Endothelial cell of umbilical vein (primary cell): ENCODE results near the gene OR5H1. TPM values are rescaled to one million over a fixed set of nuclear protein-coding genes. Genes with fewer than 3 reads are reported as not detected.

Experiments used
- BruUV-seq: library from RNA; stranded (reverse); fragments of 400-500 nt; replicated peaks from 2 replicates; lab custom pipeline; 2021; lab: Mats Ljungman, UMichigan
- CTCF ChIA-PET: fragments of 300-600, 350-600 bp; sonication (Branson Sonifier 250); formaldehyde crosslinking; loops from one replicate; lab custom pipeline; 2021; ENCODE audit warnings: antibody characterized with exemption, inconsistent platforms; lab: Charles Lee
- POLR2A ChIA-PET: fragments of 300-600, 350-600 bp; sonication (Branson Sonifier 250); formaldehyde crosslinking; loops from one replicate; lab custom pipeline; 2021; ENCODE audit warnings: antibody characterized with exemption, inconsistent platforms; lab: Charles Lee
- DNase-seq: peaks from one replicate; pipeline ENCODE4 v3.0.0-alpha.2; 2011; ENCODE audit warnings: low read depth, low spot score
- FAIRE-seq: peaks from 2 replicates; lab custom pipeline; 2011; peaks lifted over from hg19 to GRCh38; lab: Jason Lieb, UNC
- H2AFZ ChIP-seq: 2 replicates; pipeline ENCODE4 v1.6.0; 2012; ENCODE audit warnings: low read depth, low read length, control low read depth, inconsistent platforms
- H3K27ac ChIP-seq: 2 replicates; pipeline ENCODE4 v1.5.1; 2011; ENCODE audit warnings: low read depth, mild to moderate bottlenecking, control low read depth, low read length, moderate library complexity; ENCODE audit not compliant: insufficient read depth
- H3K27me3 ChIP-seq, 2 experiments: 2 replicates each; pipeline versions ENCODE4 v1.6.0 to v1.6.1; 2011; ENCODE audit warnings: low read length in 2 of 2, mixed read lengths in 1 of 2; ENCODE audit not compliant: control insufficient read depth in 2 of 2, insufficient read depth in 2 of 2
- H3K36me3 ChIP-seq, 2 experiments: 2 replicates in 1 of 2; 3 replicates in 1 of 2; pipeline ENCODE4 v1.5.1; 2011; ENCODE audit warnings: low read length in 2 of 2, mild to moderate bottlenecking in 1 of 2, moderate library complexity in 1 of 2; ENCODE audit not compliant: control insufficient read depth in 2 of 2, insufficient read depth in 2 of 2; ENCODE audit errors: extremely low read depth in 1 of 2
- H3K4me1 ChIP-seq: 3 replicates; pipeline ENCODE4 v1.5.1; 2011; ENCODE audit warnings: mild to moderate bottlenecking, low read length; ENCODE audit not compliant: control insufficient read depth, insufficient read depth; ENCODE audit errors: extremely low read depth
- H3K4me2 ChIP-seq: 2 replicates; pipeline ENCODE4 v1.6.1; 2011; ENCODE audit warnings: low read length, control low read depth, mixed read lengths; ENCODE audit not compliant: insufficient read depth
- H3K4me3 ChIP-seq, 3 experiments: fragments of 200-600 bp in 1 of 3; sonication (generic), shearing (Covaris generic) in 1 of 3; replicated peaks in 1 of 3; 2 replicates each; pipeline ENCODE4 v1.5.1; 2011 to 2016; ENCODE audit warnings: control low read depth in 3 of 3, low read length in 3 of 3, mild to moderate bottlenecking in 2 of 3, inconsistent platforms in 1 of 3, low read depth in 1 of 3, moderate library complexity in 1 of 3; ENCODE audit not compliant: insufficient read depth in 1 of 3
- H3K79me2 ChIP-seq: 2 replicates; pipeline ENCODE4 v1.6.0; 2012; ENCODE audit warnings: low read length, inconsistent platforms; ENCODE audit not compliant: control insufficient read depth, insufficient read depth
- H3K9ac ChIP-seq: replicated peaks from 2 replicates; pipeline ENCODE3; 2011; ENCODE audit warnings: low read length, control low read depth; ENCODE audit not compliant: insufficient read depth; ENCODE audit errors: extremely low read depth
- H3K9me1 ChIP-seq: replicated peaks from 3 replicates; pipeline ENCODE4 v1.6.0; 2011; ENCODE audit warnings: mild to moderate bottlenecking, low read length; ENCODE audit not compliant: control insufficient read depth, insufficient read depth; ENCODE audit errors: extremely low read depth
- H3K9me3 ChIP-seq: replicated peaks from 2 replicates; pipeline ENCODE4 v1.5.1; 2012; ENCODE audit warnings: low read length, inconsistent platforms; ENCODE audit not compliant: control insufficient read depth, insufficient read depth
- H4K20me1 ChIP-seq: replicated peaks from 2 replicates; pipeline ENCODE3; 2011; ENCODE audit warnings: mild to moderate bottlenecking, low read length; ENCODE audit not compliant: control insufficient read depth, insufficient read depth; ENCODE audit errors: extremely low read depth
- EZH2 ChIP-seq: IDR thresholded peaks from 2 replicates; pipeline ENCODE4 v1.6.1; 2012; ENCODE audit warnings: borderline replicate concordance, low read depth, mild to moderate bottlenecking, moderate library complexity, low read length, inconsistent platforms; ENCODE audit not compliant: severe bottlenecking
- FOS ChIP-seq: IDR thresholded peaks from 2 replicates; pipeline ENCODE4 v1.6.1; 2011; ENCODE audit warnings: mild to moderate bottlenecking, low read length, moderate library complexity, borderline replicate concordance; ENCODE audit not compliant: insufficient read depth
- GATA2 ChIP-seq: IDR thresholded peaks from 2 replicates; pipeline ENCODE4 v1.7.0; 2011; ENCODE audit warnings: low read depth, mild to moderate bottlenecking, moderate library complexity, mixed read lengths, low read length; ENCODE audit not compliant: insufficient read length, insufficient read depth
- JUN ChIP-seq: IDR thresholded peaks from 2 replicates; pipeline ENCODE4 v1.6.1; 2011; ENCODE audit warnings: borderline replicate concordance, low read depth; ENCODE audit not compliant: insufficient read length, insufficient read depth
- MYC ChIP-seq: IDR thresholded peaks from one replicate; pipeline ENCODE4 v1.6.1; 2011; ENCODE audit warnings: mild to moderate bottlenecking, low read depth, low read length
- POLR2A ChIP-seq: IDR thresholded peaks from 2 replicates; pipeline ENCODE4 v1.6.1; 2012; ENCODE audit warnings: low read depth, mild to moderate bottlenecking, control low read depth, low read length
- POLR2AphosphoS5 ChIP-seq: IDR thresholded peaks from 2 replicates; pipeline ENCODE4 v1.6.1; 2012; ENCODE audit warnings: low read depth, mild to moderate bottlenecking, control low read depth, low read length, moderate library complexity; ENCODE audit not compliant: insufficient read depth
- dilution Hi-C: fragments of 300-500 bp; cut with MboI; formaldehyde crosslinking; loops from one replicate; pipeline ENCODE4 v1.15.0; 2019; ENCODE audit warnings: low sequenced_read_pairs; ENCODE audit not compliant: extremely low pct_ligation_motif_present
- intact Hi-C: fragments of 100-400 bp; cut with micrococcal nuclease; formaldehyde crosslinking; loops from one replicate; pipeline ENCODE4 v1.10.0; 2022
- polyA plus RNA-seq, 4 experiments: library from polyadenylated mRNA; depleted of rRNA in 3 of 4; stranded (reverse) in 3 of 4; unstranded in 1 of 4; fragments of >200 nt; gene quantifications; 2 replicates each; pipeline versions ENCODE4 v1.2.1 to v1.2.3, GENCODE V29; 2011 to 2012; ENCODE audit warnings: missing spikeins in 1 of 4
- total RNA-seq: library from RNA; stranded (reverse); gene quantifications from 2 replicates; pipeline ENCODE4 v1.2.3, GENCODE V29; 2021
- TF ChIP-seq, protein P1 (sequence below), 2 donors: IDR thresholded peaks; 1 replicate in 1 of 2; 2 replicates in 1 of 2; pipeline ENCODE4 v1.5.1; 2011; ENCODE audit warnings: low read length in 2 of 2, mild to moderate bottlenecking in 2 of 2, moderate library complexity in 2 of 2, control low read depth in 1 of 2, inconsistent platforms in 1 of 2, low read depth in 1 of 2; ENCODE audit not compliant: insufficient read depth in 1 of 2; ENCODE audit errors: extremely low read depth in 1 of 2
- TF ChIP-seq, protein P2 (sequence below): IDR thresholded peaks from 2 replicates; pipeline ENCODE4 v1.6.1; 2011; ENCODE audit not compliant: insufficient read depth, insufficient read length

Gene OR5H1
- total and polyA plus RNA-seq, 2 donors (not counting 3 experiments of a cell fraction or from before 2014, with no cell fraction given), result not detected

DNA sequence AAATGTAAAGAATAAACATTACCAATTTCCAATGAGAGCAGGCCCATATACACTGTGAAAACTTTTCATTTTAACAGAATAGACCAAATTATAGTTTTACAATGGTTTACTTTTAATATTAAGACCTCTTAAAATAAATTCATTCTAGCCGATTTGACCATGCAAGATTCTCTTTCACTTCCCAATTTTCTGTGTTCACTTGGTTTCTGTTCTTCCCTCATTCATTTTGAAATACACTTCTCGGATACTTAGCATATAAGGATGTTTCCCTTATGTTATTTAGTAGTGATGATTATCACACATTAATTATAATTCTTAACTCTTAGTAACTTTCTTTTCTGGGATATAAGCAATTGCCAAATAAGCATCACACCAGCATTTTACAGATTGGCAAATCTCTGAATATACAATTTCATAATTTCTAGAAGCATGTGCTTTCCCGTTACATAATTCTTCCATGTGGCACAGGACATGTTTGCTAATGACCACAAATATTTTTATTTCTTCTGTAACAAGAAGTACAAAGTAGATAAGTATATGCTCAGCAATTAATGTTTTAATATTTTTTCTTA is 49.9 kb downstream of the OR5H1 start:
- no peak overlapping the region for H3K4me2 ChIP-seq
- BruUV-seq, result no TSS peak
- no peak overlapping the region for H3K27ac ChIP-seq
- no peak overlapping the region for H2AFZ ChIP-seq
- intact Hi-C loops (no loop called here), dilution Hi-C loops (no loop called here)
- TF ChIP-seq, protein P1, sequence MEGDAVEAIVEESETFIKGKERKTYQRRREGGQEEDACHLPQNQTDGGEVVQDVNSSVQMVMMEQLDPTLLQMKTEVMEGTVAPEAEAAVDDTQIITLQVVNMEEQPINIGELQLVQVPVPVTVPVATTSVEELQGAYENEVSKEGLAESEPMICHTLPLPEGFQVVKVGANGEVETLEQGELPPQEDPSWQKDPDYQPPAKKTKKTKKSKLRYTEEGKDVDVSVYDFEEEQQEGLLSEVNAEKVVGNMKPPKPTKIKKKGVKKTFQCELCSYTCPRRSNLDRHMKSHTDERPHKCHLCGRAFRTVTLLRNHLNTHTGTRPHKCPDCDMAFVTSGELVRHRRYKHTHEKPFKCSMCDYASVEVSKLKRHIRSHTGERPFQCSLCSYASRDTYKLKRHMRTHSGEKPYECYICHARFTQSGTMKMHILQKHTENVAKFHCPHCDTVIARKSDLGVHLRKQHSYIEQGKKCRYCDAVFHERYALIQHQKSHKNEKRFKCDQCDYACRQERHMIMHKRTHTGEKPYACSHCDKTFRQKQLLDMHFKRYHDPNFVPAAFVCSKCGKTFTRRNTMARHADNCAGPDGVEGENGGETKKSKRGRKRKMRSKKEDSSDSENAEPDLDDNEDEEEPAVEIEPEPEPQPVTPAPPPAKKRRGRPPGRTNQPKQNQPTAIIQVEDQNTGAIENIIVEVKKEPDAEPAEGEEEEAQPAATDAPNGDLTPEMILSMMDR (IDR thresholded peaks at IDR 0.05; ENCODE audit: extremely low read depth in 1 of 2, insufficient read depth in 1 of 2, low read depth in 1 of 2, low read length in 2 of 2), result no peak
- TF ChIP-seq GATA2, result no peak
- TF ChIP-seq, protein P2, sequence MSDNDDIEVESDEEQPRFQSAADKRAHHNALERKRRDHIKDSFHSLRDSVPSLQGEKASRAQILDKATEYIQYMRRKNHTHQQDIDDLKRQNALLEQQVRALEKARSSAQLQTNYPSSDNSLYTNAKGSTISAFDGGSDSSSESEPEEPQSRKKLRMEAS, result no peak
- no peak for TF ChIP-seq POLR2A
- no peak for TF ChIP-seq POLR2AphosphoS5
- TF ChIP-seq JUN, result no peak
- TF ChIP-seq FOS, result no peak
- TF ChIP-seq MYC, result no peak
- no peak for TF ChIP-seq EZH2
- no peaks in the 10 kb centered on the region for H3K4me1 ChIP-seq
- ChIA-PET POLR2A (no interaction called here), CTCF (no interaction called here)
- FAIRE-seq, result no peak
- H3K27me3 ChIP-seq, result no peaks in the 10 kb centered on the region
- no peak overlapping the region for H3K4me3 ChIP-seq
- H3K36me3 ChIP-seq, result no peaks in the 10 kb centered on the region
- no peaks in the 10 kb centered on the region for H4K20me1 ChIP-seq
- no peaks in the 10 kb centered on the region for H3K79me2 ChIP-seq
- no peak overlapping the region for H3K9ac ChIP-seq
- DNase-seq, result no peak
- H3K9me3 ChIP-seq, result no peaks in the 10 kb centered on the region
- H3K9me1 ChIP-seq, result no peaks in the 10 kb centered on the region
